Skeletal muscle tissue (tissue), 4 donors: ENCODE data around the gene EGFL6. TPM values are rescaled to one million over a fixed set of nuclear protein-coding genes. Genes with fewer than 3 reads are reported as not detected.

Source experiments
- H3K27ac ChIP-seq: one replicate; pipeline ENCODE4 v1.7.0; 2013; ENCODE audit warnings: mild to moderate bottlenecking, low read depth, low read length, inconsistent platforms
- H3K27me3 ChIP-seq, 3 donors: one replicate each; pipeline ENCODE4 v1.7.0; 2013; ENCODE audit warnings: low read length in 3 of 3; ENCODE audit not compliant: control insufficient read depth in 3 of 3, insufficient read depth in 3 of 3
- H3K36me3 ChIP-seq, 3 donors: one replicate each; pipeline ENCODE4 v1.7.0; 2013; ENCODE audit warnings: low read length in 3 of 3; ENCODE audit not compliant: control insufficient read depth in 3 of 3, insufficient read depth in 3 of 3
- H3K4me1 ChIP-seq, 3 donors: one replicate each; pipeline ENCODE4 v1.7.0; 2013; ENCODE audit warnings: low read length in 3 of 3, mild to moderate bottlenecking in 3 of 3; ENCODE audit not compliant: control insufficient read depth in 3 of 3, insufficient read depth in 3 of 3
- H3K4me3 ChIP-seq, 3 donors: one replicate each; pipeline ENCODE4 v1.7.0; 2013; ENCODE audit warnings: low read length in 3 of 3
- H3K9ac ChIP-seq, 3 donors: one replicate each; pipeline ENCODE4 v1.7.0; 2013; ENCODE audit warnings: low read length in 3 of 3, mild to moderate bottlenecking in 3 of 3, moderate library complexity in 2 of 3, low read depth in 1 of 3
- H3K9me3 ChIP-seq, 3 donors: one replicate each; pipeline ENCODE4 v1.7.0; 2013; ENCODE audit warnings: low read length in 3 of 3; ENCODE audit not compliant: control insufficient read depth in 3 of 3
- total RNA-seq: library from RNA; depleted of rRNA; stranded (reverse); fragments of >200 nt; gene quantifications from one replicate; pipeline ENCODE4 v1.2.3, GENCODE V29; 2014
- donor health status: Osteomylitis.

EGFL6 gene, protein sequence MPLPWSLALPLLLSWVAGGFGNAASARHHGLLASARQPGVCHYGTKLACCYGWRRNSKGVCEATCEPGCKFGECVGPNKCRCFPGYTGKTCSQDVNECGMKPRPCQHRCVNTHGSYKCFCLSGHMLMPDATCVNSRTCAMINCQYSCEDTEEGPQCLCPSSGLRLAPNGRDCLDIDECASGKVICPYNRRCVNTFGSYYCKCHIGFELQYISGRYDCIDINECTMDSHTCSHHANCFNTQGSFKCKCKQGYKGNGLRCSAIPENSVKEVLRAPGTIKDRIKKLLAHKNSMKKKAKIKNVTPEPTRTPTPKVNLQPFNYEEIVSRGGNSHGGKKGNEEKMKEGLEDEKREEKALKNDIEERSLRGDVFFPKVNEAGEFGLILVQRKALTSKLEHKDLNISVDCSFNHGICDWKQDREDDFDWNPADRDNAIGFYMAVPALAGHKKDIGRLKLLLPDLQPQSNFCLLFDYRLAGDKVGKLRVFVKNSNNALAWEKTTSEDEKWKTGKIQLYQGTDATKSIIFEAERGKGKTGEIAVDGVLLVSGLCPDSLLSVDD
- 36.0 TPM for total RNA-seq

DNA sequence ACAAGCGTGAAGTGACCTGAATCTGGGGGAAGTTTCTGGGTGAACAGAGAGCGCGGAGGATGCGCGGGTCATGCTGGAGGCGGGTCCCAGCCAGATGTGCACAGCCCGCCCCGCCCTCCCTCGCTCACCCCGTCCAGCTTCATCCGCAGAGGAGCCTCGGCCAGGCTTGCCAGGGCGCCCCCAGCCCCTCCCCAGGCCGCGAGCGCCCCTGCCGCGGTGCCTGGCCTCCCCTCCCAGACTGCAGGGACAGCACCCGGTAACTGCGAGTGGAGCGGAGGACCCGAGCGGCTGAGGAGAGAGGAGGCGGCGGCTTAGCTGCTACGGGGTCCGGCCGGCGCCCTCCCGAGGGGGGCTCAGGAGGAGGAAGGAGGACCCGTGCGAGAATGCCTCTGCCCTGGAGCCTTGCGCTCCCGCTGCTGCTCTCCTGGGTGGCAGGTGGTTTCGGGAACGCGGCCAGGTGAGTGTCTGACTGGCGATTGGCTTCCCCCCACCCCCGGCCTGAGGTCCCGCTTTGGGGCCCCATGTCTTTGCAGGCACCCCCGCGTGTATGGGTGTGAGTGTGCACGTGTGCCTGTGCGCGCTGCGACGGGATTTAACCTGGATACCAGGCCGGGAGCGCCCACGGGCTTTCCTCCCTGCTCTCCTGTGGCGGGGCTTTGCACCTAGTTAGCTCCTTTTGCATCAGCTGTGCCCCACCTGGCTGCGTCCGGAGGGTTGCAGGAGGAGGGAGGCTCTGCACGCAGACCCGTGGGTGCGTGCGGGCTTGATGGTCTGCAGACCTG lies at the start of gene EGFL6:
TSS of gene EGFL6 (plus strand) at position 123 of the 782 bp plus-strand sequence. CDS start at position 384, 261 bp downstream.
- no peak within 1 kb of the TSS for H3K27ac ChIP-seq
- H3K4me1 ChIP-seq: no peaks in the 10 kb centered on the region
- H3K9me3 ChIP-seq: peaks cover 0 to 3% (median 0%) of the 10 kb centered on the region in 3 donors
- peaks cover 3 to 34% (median 18%) of the 10 kb centered on the region in 3 donors for H3K27me3 ChIP-seq
- H3K36me3 ChIP-seq: no peaks in the 10 kb centered on the region
- no peak within 1 kb of the TSS for H3K4me3 ChIP-seq
- no peak within 1 kb of the TSS for H3K9ac ChIP-seq

DNA sequence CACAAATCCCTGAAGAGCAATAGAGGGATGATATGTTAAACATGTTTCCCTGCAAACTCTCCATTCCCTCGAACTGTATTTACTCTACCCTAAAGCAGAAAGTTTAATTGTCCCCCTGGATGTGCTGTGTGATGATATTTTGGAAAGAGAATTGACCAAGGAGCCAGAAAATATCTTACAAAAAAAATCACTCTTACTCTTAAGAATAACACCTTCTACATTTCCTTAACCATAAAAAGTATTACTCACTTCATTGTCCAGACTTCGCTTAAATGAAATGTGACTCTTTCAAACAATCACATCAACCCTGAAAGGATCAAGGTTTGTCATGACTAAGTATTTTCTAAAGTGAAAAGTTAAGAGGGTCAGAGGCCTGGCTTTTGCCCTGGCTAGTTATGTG lies 49.0 kb upstream of the EGFL6 start:
- Histone ChIP-seq H3K27me3 (no peaks in the 10 kb centered on the region), H3K27ac (no peak overlapping the region), H3K9ac (no peak overlapping the region), H3K36me3 (no peaks in the 10 kb centered on the region), H3K4me1 (no peaks in the 10 kb centered on the region), H3K9me3 (no peaks in the 10 kb centered on the region), H3K4me3 (no peak overlapping the region)

DNA sequence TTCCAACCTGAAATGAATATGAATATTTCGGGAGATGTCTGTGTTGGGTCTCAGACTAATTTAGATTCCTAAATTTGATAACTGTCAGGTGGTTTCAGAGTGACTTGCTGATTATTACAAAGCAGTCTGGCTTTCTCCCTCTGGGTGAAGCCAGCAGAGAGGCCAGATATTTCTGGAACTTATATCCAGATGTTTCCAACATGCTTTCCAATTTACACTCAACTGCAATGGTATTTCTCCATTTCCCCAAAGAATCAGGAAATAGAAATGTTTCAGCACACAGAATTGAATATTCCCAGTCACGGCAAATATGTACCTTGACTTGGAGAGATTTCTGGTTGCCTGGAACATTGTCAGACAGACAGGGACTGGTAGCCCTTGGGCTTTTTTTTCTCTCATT lies 48.5 kb upstream of the EGFL6 start:
- no peak overlapping the region for H3K9ac ChIP-seq
- H3K9me3 ChIP-seq: no peaks in the 10 kb centered on the region
- H3K27me3 ChIP-seq: no peaks in the 10 kb centered on the region
- H3K36me3 ChIP-seq: no peaks in the 10 kb centered on the region
- H3K27ac ChIP-seq: no peak overlapping the region
- H3K4me1 ChIP-seq: no peaks in the 10 kb centered on the region
- no peak overlapping the region for H3K4me3 ChIP-seq

DNA sequence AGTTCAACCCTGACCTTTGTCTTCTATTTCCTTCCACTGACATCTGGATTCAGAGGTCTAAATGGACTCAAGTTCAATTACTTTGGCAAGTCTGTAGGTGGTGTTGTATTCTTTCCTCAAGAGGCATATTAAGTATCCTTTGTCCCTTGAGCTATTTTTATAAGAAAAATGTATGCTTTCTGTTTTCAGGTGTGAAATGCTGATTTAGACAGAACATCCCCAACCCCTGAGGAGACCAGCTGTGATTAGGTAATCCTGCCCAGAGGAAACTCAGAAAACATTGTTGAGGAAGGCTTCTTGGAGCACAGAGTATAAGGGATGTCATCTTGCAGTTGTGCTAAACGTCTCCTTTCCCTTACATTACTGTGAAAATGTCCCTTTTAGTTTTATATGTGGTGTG lies 46.6 kb upstream of the EGFL6 start:
- Histone ChIP-seq H3K27ac (no peak overlapping the region), H3K4me1 (no peaks in the 10 kb centered on the region), H3K4me3 (no peak overlapping the region), H3K9me3 (no peaks in the 10 kb centered on the region), H3K36me3 (no peaks in the 10 kb centered on the region), H3K27me3 (no peaks in the 10 kb centered on the region), H3K9ac (no peak overlapping the region)

DNA sequence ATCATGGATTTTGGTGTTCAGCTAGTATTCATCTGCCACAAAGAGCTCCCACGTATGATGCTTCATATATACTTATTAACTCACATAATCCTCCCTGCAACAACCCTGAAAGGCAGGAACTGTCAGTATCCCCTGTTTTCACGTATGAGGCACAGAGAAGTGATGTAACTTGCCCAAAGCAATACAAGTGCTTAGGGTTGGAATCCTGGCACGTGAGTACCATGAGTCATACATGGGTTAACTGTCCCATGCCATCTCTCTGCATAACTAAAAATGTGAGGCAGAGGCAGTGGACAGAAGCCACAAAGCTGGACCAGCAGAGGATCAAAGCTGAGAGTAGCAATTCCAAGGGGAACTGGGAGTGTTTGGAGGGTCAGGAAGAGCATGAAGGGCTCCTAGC lies 35.7 kb upstream of the EGFL6 start:
- H3K4me1 ChIP-seq: no peaks in the 10 kb centered on the region
- H3K36me3 ChIP-seq: no peaks in the 10 kb centered on the region
- no peaks in the 10 kb centered on the region for H3K27me3 ChIP-seq
- H3K4me3 ChIP-seq: no peak overlapping the region
- H3K9ac ChIP-seq: no peak overlapping the region
- no peaks in the 10 kb centered on the region for H3K9me3 ChIP-seq
- no peak overlapping the region for H3K27ac ChIP-seq

DNA sequence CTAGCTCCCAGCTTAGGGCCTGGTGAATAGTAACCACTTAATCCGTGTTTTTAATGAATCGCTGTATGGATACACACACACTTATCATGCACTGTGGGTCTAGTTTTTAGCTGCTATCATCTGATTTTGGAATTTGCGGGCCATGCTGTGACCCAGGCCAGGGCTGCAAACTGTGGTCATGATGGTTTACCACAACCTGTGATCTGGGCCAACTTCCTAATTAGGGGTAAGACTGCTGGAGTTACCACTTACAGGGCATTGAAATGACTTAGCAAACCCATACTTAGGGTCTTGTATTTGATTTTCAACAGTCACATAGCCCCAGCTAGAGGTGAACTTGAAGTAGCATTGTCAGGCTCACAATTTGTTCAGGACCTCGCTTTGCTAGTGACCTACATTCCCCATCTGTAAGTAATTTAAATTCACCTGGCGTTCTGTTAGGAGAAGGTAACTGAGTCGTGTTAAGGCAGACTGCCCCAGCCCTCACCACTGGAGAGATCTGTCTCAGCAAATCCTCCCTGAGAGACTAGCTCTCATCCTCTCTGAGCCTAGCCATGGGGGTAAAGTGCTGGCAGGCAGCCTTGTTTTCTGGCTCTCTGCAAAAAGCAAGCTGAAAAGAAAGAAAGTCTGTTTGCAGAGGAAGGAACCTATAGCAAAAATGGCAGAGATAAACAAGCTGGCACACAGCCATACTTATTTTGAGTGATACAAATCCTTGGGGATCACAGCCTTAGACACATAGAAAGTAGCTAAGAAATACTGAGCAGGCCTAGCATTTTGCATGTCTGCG lies 33.8 kb upstream of the EGFL6 start:
- Histone ChIP-seq H3K27ac (no peak overlapping the region), H3K9me3 (no peaks in the 10 kb centered on the region), H3K9ac (no peak overlapping the region), H3K4me1 (no peaks in the 10 kb centered on the region), H3K27me3 (no peaks in the 10 kb centered on the region), H3K36me3 (no peaks in the 10 kb centered on the region), H3K4me3 (no peak overlapping the region)

DNA sequence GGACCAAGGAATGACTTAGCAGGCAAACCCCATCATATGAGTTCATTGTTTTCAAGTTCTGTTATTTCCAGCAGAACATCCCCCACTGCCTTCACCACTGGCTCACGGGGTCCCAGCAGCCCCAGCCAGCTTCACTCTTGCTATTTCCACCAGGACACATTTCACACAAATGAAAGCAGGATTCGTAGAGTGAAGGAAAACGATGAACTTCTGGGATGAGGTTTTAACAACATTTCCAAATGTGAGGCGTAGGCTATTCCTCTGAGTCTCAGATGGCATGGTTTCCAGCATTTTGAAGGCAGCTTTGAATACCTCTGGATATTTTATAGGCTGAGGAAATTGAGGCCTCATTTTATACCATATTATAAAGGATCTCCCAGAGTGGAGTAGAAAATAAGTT lies 32.9 kb upstream of the EGFL6 start:
- no peak overlapping the region for H3K4me3 ChIP-seq
- no peaks in the 10 kb centered on the region for H3K27me3 ChIP-seq
- no peaks in the 10 kb centered on the region for H3K36me3 ChIP-seq
- H3K9ac ChIP-seq: no peak overlapping the region
- no peaks in the 10 kb centered on the region for H3K9me3 ChIP-seq
- no peak overlapping the region for H3K27ac ChIP-seq
- H3K4me1 ChIP-seq: no peaks in the 10 kb centered on the region

DNA sequence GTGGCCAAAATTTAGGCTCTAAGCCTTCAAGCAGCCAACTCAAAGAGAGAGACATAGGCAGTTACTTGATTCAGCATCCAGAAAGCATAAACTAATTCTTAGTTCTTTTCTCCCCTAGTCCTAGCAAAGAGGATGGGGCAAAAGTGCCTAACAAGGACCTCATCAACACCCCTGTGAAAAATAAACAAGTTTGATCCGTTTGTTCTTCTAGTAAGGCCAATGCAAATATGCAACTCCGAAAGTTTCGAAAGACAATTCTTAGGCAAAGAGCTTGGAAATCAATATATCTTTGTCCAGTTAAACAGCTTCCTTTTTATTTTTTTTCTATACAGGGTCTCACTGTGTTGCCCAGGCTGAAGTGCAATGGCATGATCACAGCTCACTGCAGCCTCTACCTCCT lies 31.0 kb upstream of the EGFL6 start:
- Histone ChIP-seq H3K9ac (no peak overlapping the region), H3K4me3 (no peak overlapping the region), H3K4me1 (no peaks in the 10 kb centered on the region), H3K27ac (no peak overlapping the region), H3K27me3 (no peaks in the 10 kb centered on the region), H3K9me3 (no peaks in the 10 kb centered on the region), H3K36me3 (no peaks in the 10 kb centered on the region)

DNA sequence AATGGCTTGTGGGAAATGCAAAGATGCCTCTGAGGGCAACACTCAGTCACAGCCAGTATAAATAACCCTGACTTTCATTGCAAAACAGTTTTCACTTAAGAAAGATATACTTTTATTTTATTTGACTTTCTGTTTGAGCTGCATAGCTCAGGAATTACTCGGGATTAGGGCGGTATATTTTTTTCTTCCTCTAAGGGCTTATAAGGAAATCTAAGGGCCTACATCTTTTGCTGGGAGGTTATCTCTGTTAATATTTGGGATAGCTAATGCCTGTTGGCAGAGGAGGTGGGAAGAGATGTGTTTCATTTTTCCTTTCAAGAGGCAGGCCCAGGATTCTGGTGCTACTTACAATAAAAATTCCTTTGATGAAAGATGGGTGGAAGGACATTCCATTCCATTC lies 28.8 kb upstream of the EGFL6 start:
- Histone ChIP-seq H3K27ac (no peak overlapping the region), H3K27me3 (no peaks in the 10 kb centered on the region)

More for the DNA sequence above, 28.8 kb upstream of the EGFL6 start:
- Histone ChIP-seq H3K36me3 (no peaks in the 10 kb centered on the region), H3K4me1 (no peaks in the 10 kb centered on the region), H3K9me3 (no peaks in the 10 kb centered on the region), H3K9ac (no peak overlapping the region), H3K4me3 (no peak overlapping the region)
